H9 (cell line): Measurements from ENCODE around the gene KLHL14. TPM values are rescaled to one million over a fixed set of nuclear protein-coding genes. Genes with fewer than 3 reads are reported as not detected.
"Not testable (repeated sequence)": the region's sequence is repeated elsewhere in the genome, so short reads cannot be mapped to it uniquely, and the experiment has no call there.

Experiments used
- DNase-seq: peaks from one replicate; pipeline ENCODE4 v3.0.0-alpha.2; 2017
- H2AFZ ChIP-seq: one replicate; pipeline ENCODE4 v1.6.1; 2013; ENCODE audit warnings: mild to moderate bottlenecking, low read length, control low read depth, moderate library complexity
- H2AK5ac ChIP-seq: 2 replicates; pipeline ENCODE4 v1.6.1; 2013; ENCODE audit warnings: low read length, control low read depth, mixed read lengths; ENCODE audit not compliant: insufficient read length
- H2BK120ac ChIP-seq: one replicate; pipeline ENCODE4 v1.6.1; 2013; ENCODE audit warnings: low read depth, mild to moderate bottlenecking, low read length, control low read depth, inconsistent platforms; ENCODE audit not compliant: poor library complexity, severe bottlenecking
- H2BK12ac ChIP-seq: 2 replicates; pipeline ENCODE4 v1.6.1; 2013; ENCODE audit warnings: low read length, control low read depth, mixed read lengths, low read depth; ENCODE audit not compliant: insufficient read length
- H2BK15ac ChIP-seq: 2 replicates; pipeline ENCODE4 v1.6.1; 2013; ENCODE audit warnings: low read depth, low read length, control low read depth
- H2BK20ac ChIP-seq: one replicate; pipeline ENCODE4 v1.6.1; 2013; ENCODE audit warnings: low read depth, mild to moderate bottlenecking, low read length, control low read depth, inconsistent platforms; ENCODE audit not compliant: poor library complexity, severe bottlenecking
- H2BK5ac ChIP-seq: 2 replicates; pipeline ENCODE4 v1.6.1; 2013; ENCODE audit warnings: low read length, control low read depth, mixed read lengths; ENCODE audit not compliant: insufficient read length
- H3K14ac ChIP-seq: 2 replicates; pipeline ENCODE4 v1.6.1; 2013; ENCODE audit warnings: low read length, control low read depth; ENCODE audit not compliant: insufficient read depth
- H3K18ac ChIP-seq: 2 replicates; pipeline ENCODE4 v1.6.1; 2013; ENCODE audit warnings: low read depth, mild to moderate bottlenecking, mixed read lengths, low read length, control low read depth; ENCODE audit not compliant: insufficient read length
- H3K23ac ChIP-seq: 2 replicates; pipeline ENCODE4 v1.6.1; 2013; ENCODE audit warnings: low read length, control low read depth, mixed read lengths, low read depth; ENCODE audit not compliant: insufficient read length
- H3K23me2 ChIP-seq: 2 replicates; pipeline ENCODE4 v1.6.1; 2013; ENCODE audit warnings: low read depth, mild to moderate bottlenecking, mixed read lengths, low read length, control low read depth; ENCODE audit not compliant: insufficient read length, poor library complexity, severe bottlenecking
- H3K27ac ChIP-seq: 2 replicates; pipeline ENCODE4 v1.5.1; 2013; ENCODE audit warnings: low read length, control low read depth, mixed read lengths, low read depth; ENCODE audit not compliant: insufficient read length
- H3K27me3 ChIP-seq: 2 replicates; pipeline ENCODE4 v1.6.1; 2013; ENCODE audit warnings: low read length, control low read depth, inconsistent platforms; ENCODE audit not compliant: insufficient read depth
- H3K4ac ChIP-seq: 2 replicates; pipeline ENCODE4 v1.6.1; 2013; ENCODE audit warnings: low read depth, mild to moderate bottlenecking, control low read depth, inconsistent platforms, low read length, moderate library complexity
- H3K4me1 ChIP-seq: 2 replicates; pipeline ENCODE4 v1.6.1; 2013; ENCODE audit warnings: low read length, control low read depth, inconsistent platforms; ENCODE audit not compliant: insufficient read depth
- H3K4me2 ChIP-seq: 2 replicates; pipeline ENCODE4 v1.6.1; 2013; ENCODE audit warnings: low read length, control low read depth, mixed read lengths; ENCODE audit not compliant: insufficient read length, insufficient read depth
- H3K56ac ChIP-seq: 2 replicates; pipeline ENCODE4 v1.6.1; 2013; ENCODE audit warnings: low read depth, mild to moderate bottlenecking, mixed read lengths, low read length, control low read depth; ENCODE audit not compliant: insufficient read length
- H3K79me1 ChIP-seq: 2 replicates; pipeline ENCODE4 v1.6.1; 2013; ENCODE audit warnings: low read depth, mild to moderate bottlenecking, moderate library complexity, low read length, control low read depth, inconsistent platforms; ENCODE audit not compliant: insufficient read depth, poor library complexity, severe bottlenecking
- H3K79me2 ChIP-seq: 2 replicates; pipeline ENCODE4 v1.6.1; 2013; ENCODE audit warnings: low read length, control low read depth, inconsistent platforms; ENCODE audit not compliant: insufficient read depth
- H3K9ac ChIP-seq: 2 replicates; pipeline ENCODE4 v1.6.1; 2013; ENCODE audit warnings: low read length, control low read depth, mixed read lengths; ENCODE audit not compliant: insufficient read length; ENCODE audit errors: extremely low read depth
- H3K9me3 ChIP-seq: one replicate; pipeline ENCODE4 v1.6.1; 2013; ENCODE audit warnings: low read depth, low read length, inconsistent platforms; ENCODE audit not compliant: control insufficient read depth
- H3T11ph ChIP-seq: one replicate; pipeline ENCODE4 v1.6.1; 2013; ENCODE audit warnings: mild to moderate bottlenecking, low read length, control low read depth, inconsistent platforms
- H4K20me1 ChIP-seq: one replicate; pipeline ENCODE4 v1.6.1; 2013; ENCODE audit not compliant: control insufficient read depth, insufficient read length, insufficient read depth
- H4K5ac ChIP-seq: 2 replicates; pipeline ENCODE4 v1.6.1; 2013; ENCODE audit warnings: low read depth, mild to moderate bottlenecking, mixed read lengths, low read length, control low read depth; ENCODE audit not compliant: insufficient read length
- H4K8ac ChIP-seq: replicated peaks from 2 replicates; pipeline ENCODE4 v1.6.1; 2013; ENCODE audit warnings: low read length, control low read depth, mixed read lengths, low read depth; ENCODE audit not compliant: insufficient read length
- H4K91ac ChIP-seq: 2 replicates; pipeline ENCODE4 v1.6.1; 2013; ENCODE audit warnings: low read depth, mild to moderate bottlenecking, moderate library complexity, mixed read lengths, low read length, control low read depth; ENCODE audit not compliant: insufficient read length
- H3K27ac Mint-ChIP-seq, 3 experiments: 2 replicates in 2 of 3; 3 replicates in 1 of 3; pipeline ENCODE4 v1.8.0; 2020 to 2021; ENCODE audit warnings: mixed read lengths in 3 of 3, mild to moderate bottlenecking in 1 of 3, moderate library complexity in 1 of 3
- H3K27me3 Mint-ChIP-seq: 2 replicates; pipeline ENCODE4 v1.8.0; 2021; ENCODE audit warnings: low read depth, mild to moderate bottlenecking, moderate library complexity, mixed read lengths
- H3K36me3 Mint-ChIP-seq, 3 experiments: 2 replicates in 2 of 3; 3 replicates in 1 of 3; pipeline ENCODE4 v1.8.0; 2020 to 2021; ENCODE audit warnings: low read depth in 3 of 3, mixed read lengths in 3 of 3; ENCODE audit not compliant: insufficient read depth in 1 of 3
- H3K4me1 Mint-ChIP-seq, 2 experiments: 2 replicates each; pipeline ENCODE4 v1.8.0; 2020; ENCODE audit warnings: mixed read lengths in 2 of 2
- H3K4me3 Mint-ChIP-seq, 2 experiments: 2 replicates in 1 of 2; 3 replicates in 1 of 2; pipeline ENCODE4 v1.8.0; 2020 to 2021; ENCODE audit warnings: mild to moderate bottlenecking in 2 of 2, mixed read lengths in 2 of 2, moderate library complexity in 1 of 2
- H3K9me3 Mint-ChIP-seq, 2 experiments: 2 replicates in 1 of 2; 3 replicates in 1 of 2; pipeline ENCODE4 v1.8.0; 2020; ENCODE audit warnings: mild to moderate bottlenecking in 2 of 2, mixed read lengths in 2 of 2, moderate library complexity in 1 of 2
- CTCF ChIP-seq: fragments of 200-600 bp; sonication (generic); conservative IDR thresholded peaks from 3 replicates; pipeline ENCODE4 v1.8.0; 2021; ENCODE audit warnings: antibody characterized with exemption, mild to moderate bottlenecking
- WGBS: extraction: QIAGEN DNeasy Blood & Tissue Kit; methylation state at CpG from one replicate; pipeline ENCODE4 v1.1.7; 2013; ENCODE audit warnings: missing lambda C conversion rate, low lambda C conversion rate, mixed read lengths; ENCODE audit not compliant: insufficient read length; ENCODE audit errors: extremely low coverage; 5-methylcytosine and 5-hydroxymethylcytosine counted together
- total RNA-seq: library from RNA; stranded (reverse); gene quantifications from 2 replicates; pipeline ENCODE4 v1.2.1, GENCODE V29; 2021

The KLHL14 gene
- total RNA-seq, 1 experiment from 2014 or later: 1.0 TPM

- WGBS: no CpG with 5 or more reads among the region's 4 CpGs
- no peak for TF ChIP-seq CTCF
- H3K4me1 Mint-ChIP-seq: 0 out of 4 replicates have a peak, but pooled peaks cover 0 to under 1% of the 10 kb centered on the region in 2 experiments
These were observed 25.6 kb upstream of the KLHL14 start for GRCh38 chr18:32798209-32798960.

GRCh38 chr18:32794667-32795066 is 21.8 kb upstream of the KLHL14 start:
- not testable (repeated sequence) for H4K20me1 ChIP-seq, H3T11ph ChIP-seq, H2BK20ac ChIP-seq, H3K4me1 Mint-ChIP-seq, H3K27ac Mint-ChIP-seq, H2AK5ac ChIP-seq, H3K56ac ChIP-seq, H4K5ac ChIP-seq, H2BK5ac ChIP-seq, H3K79me1 ChIP-seq, H3K79me2 ChIP-seq, H3K18ac ChIP-seq, H3K4ac ChIP-seq, H3K27me3 Mint-ChIP-seq, H2BK120ac ChIP-seq, H3K4me1 ChIP-seq, H2BK12ac ChIP-seq, H3K27ac ChIP-seq, H3K9me3 ChIP-seq, H3K4me3 Mint-ChIP-seq, H3K23ac ChIP-seq, H3K14ac ChIP-seq, H3K27me3 ChIP-seq, H2AFZ ChIP-seq, H3K9ac ChIP-seq, H2BK15ac ChIP-seq, H4K8ac ChIP-seq, H4K91ac ChIP-seq, DNase-seq, H3K4me2 ChIP-seq, H3K23me2 ChIP-seq
- WGBS: no CpG with 5 or more reads among the region's 31 CpGs
- H3K9me3 Mint-ChIP-seq: peaks cover 16 to 28% of the 10 kb centered on the region in 2 experiments
- peaks cover 7 to 19% (median 8%) of the 10 kb centered on the region in 3 experiments; a peak in 6 of 7 replicates for H3K36me3 Mint-ChIP-seq

More at GRCh38 chr18:32798209-32798960, 25.6 kb upstream of the KLHL14 start:
- H3T11ph ChIP-seq: no peak overlapping the region
- H4K5ac ChIP-seq: no peak overlapping the region
- H3K27ac Mint-ChIP-seq: no peak overlapping the region
- no peaks in the 10 kb centered on the region for H3K4me1 ChIP-seq
- H2BK120ac ChIP-seq: no peak overlapping the region
- no peaks in the 10 kb centered on the region for H3K23me2 ChIP-seq
- H2BK5ac ChIP-seq: no peak overlapping the region
- no peak overlapping the region for H2AFZ ChIP-seq
- no peak overlapping the region for H3K4ac ChIP-seq
- no peak overlapping the region for H2BK12ac ChIP-seq
- no peak overlapping the region for H3K9ac ChIP-seq
- no peak overlapping the region for H3K18ac ChIP-seq
- DNase-seq: no peak
- H3K4me3 Mint-ChIP-seq: no peak overlapping the region
- no peaks in the 10 kb centered on the region for H3K9me3 ChIP-seq
- no peaks in the 10 kb centered on the region for H3K27me3 ChIP-seq
- no peak overlapping the region for H2BK15ac ChIP-seq
- no peak overlapping the region for H3K27ac ChIP-seq
- H2BK20ac ChIP-seq: no peak overlapping the region
- H3K9me3 Mint-ChIP-seq: peaks cover 16 to 28% of the 10 kb centered on the region in 2 experiments
- no peaks in the 10 kb centered on the region for H3K79me2 ChIP-seq
- no peak overlapping the region for H4K8ac ChIP-seq
- peaks cover 7 to 19% (median 8%) of the 10 kb centered on the region in 3 experiments; a peak in 6 of 7 replicates for H3K36me3 Mint-ChIP-seq
- no peak overlapping the region for H3K14ac ChIP-seq
- no peak overlapping the region for H2AK5ac ChIP-seq
- no peaks in the 10 kb centered on the region; the same call in none of the 2 replicates for H3K27me3 Mint-ChIP-seq
- no peak overlapping the region for H3K56ac ChIP-seq
- H4K91ac ChIP-seq: no peak overlapping the region
- H3K4me2 ChIP-seq: no peak overlapping the region
- no peaks in the 10 kb centered on the region for H3K79me1 ChIP-seq
- no peak overlapping the region for H3K23ac ChIP-seq
- no peaks in the 10 kb centered on the region for H4K20me1 ChIP-seq
